Jurkat, Clone E6-1 (cell line): ENCODE results near the gene SERPINB10.
"Not testable (repeated sequence)": the region's sequence is repeated elsewhere in the genome, so short reads cannot be mapped to it uniquely, and the experiment has no call there.

Experiments used
- DNase-seq: peaks from one replicate; pipeline ENCODE4 v3.0.0-alpha.2; 2011; ENCODE audit warnings: low read depth, low spot score
- H3K4me3 ChIP-seq: 2 replicates; pipeline ENCODE4 v1.5.1; 2011; ENCODE audit warnings: mild to moderate bottlenecking, low read length, control low read depth, moderate library complexity

Gene SERPINB10

DNA sequence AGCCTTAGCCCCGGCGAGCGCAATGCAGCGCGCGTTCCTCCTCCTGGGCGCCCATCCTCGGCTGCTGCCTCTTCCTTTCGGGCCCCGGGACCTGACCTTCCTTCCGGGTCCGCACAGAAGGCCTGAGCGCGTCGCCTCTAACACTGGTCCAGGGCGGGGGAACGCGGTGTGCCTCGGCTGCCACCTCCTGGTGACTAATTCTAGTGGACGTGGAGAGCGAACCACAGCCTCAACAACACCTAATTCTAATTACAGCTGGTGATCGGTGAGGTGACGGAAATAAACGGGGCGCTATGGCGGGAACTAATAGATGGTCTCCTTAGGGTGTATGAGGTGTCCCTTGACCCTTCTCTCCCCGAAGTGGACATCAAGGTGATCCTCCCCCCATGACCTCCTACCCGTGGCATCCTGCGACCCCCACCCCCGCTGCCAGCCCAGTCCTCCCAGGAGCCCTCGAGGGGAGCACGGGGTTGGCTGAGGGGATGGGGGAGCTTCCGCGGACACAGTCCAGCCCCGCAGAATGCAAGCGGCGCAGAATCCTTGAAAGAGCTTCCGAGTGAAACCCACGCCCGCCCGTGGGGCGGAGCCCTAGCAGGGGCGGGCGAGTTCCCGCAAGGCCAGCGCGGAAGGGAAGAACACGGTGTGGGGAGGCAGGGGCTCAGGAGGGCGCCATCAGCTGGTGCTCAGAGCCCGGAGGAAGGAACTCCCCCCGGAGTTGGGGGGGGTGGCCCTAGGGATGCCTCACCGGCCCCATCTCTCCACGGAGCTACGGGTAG, 28.6 kb downstream of the SERPINB10 start:
- H3K4me3 ChIP-seq = no peak overlapping the region
- no peak for DNase-seq

GRCh38 chr18:63936932-63937393, 29.2 kb downstream of the SERPINB10 start:
- DNase-seq = no peak
- no peak overlapping the region for H3K4me3 ChIP-seq

DNA sequence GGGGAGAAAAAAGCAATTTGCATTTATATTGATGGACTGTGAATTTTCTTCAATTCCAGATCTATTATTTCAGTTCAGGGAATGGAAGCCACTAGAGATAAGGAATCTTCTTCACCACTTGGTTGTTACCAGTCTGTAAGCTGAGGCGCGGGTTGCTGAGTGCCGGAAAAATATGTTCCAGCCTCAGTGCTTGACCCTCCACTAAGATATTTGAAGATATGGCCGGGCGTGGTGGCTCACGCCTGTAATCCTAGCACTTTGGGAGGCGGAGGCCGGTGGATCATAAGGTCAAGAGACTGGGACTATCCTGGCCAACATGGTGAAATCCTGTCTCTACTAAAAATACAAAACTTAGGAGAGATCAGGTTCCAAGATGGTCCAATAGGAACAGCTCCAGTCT, 32.2 kb downstream of the SERPINB10 start:
- DNase-seq = no peak
- no peak overlapping the region for H3K4me3 ChIP-seq

DNA sequence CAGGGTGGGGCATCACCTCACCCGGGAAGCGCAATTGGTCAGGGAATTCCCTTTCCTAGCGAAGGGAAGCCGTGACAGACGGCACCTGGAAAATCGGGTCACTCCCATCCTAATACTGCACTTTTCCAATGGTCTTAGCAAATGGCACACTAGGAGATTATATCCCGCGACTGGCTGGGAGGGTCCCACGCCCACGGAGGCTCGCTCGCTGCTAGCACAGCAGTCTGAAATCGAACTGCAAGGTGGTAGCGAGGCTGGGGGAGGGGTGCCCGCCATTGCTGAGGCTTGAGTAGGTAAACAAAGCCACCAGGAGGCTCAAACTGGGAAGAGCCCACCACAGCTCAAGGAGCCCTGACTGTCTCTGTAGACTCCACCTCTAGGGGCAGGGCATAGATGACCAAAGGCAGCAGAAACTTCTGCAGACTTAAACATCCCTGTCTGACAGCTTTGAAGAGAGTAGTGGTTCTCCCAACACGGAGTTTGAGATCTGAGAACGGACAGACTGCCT, 32.8 kb downstream of the SERPINB10 start:
- not testable (repeated sequence) for DNase-seq, H3K4me3 ChIP-seq

GRCh38 chr18:63947051-63947790, 39.5 kb downstream of the SERPINB10 start:
- DNase-seq = no peak

GRCh38 chr18:63949068-63949737, 41.4 kb downstream of the SERPINB10 start, which contains the start of gene HMSD:
HMSD (plus strand) TSS chr18:63949301; CDS start chr18:63953456, 4,155 bp downstream.
- DNase-seq = no peak
- no peak within 1 kb of the TSS for H3K4me3 ChIP-seq

More at GRCh38 chr18:63947051-63947790, 39.5 kb downstream of the SERPINB10 start:
- H3K4me3 ChIP-seq = no peak overlapping the region

- DNase-seq = no peak
- no peak overlapping the region for H3K4me3 ChIP-seq
Measured at GRCh38 chr18:63951302-63951705, 43.5 kb downstream of the SERPINB10 start.

DNA sequence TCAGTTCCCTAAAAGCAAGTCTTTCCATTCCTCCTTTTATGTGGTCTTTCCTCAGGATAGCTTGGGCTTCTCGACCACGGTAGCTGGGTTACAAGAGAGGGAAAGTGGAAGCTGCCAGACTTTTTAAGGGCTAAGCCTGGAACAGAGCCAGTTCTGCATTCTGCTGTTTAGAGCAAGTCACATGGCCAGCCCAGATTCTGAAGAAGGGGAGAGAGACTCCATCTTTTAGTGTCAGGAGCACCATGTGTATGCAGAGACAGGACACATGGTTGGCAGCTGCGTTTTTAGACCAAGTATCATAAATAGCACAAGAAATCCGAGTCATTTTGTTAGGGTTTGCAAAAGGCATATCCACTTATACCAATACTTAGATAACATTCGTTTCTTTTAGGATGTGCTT, 46.1 kb downstream of the SERPINB10 start:
- no peak overlapping the region for H3K4me3 ChIP-seq
- no peak for DNase-seq

- no peak for DNase-seq
- no peak overlapping the region for H3K4me3 ChIP-seq
Measured at GRCh38 chr18:63956755-63957154, 49.0 kb downstream of the SERPINB10 start.

GRCh38 chr18:63960891-63961290, 53.1 kb downstream of the SERPINB10 start:
- DNase-seq = no peak
- no peak overlapping the region for H3K4me3 ChIP-seq

GRCh38 chr18:63961435-63961980, 53.8 kb downstream of the SERPINB10 start:
- no peak overlapping the region for H3K4me3 ChIP-seq
- no peak for DNase-seq

DNA sequence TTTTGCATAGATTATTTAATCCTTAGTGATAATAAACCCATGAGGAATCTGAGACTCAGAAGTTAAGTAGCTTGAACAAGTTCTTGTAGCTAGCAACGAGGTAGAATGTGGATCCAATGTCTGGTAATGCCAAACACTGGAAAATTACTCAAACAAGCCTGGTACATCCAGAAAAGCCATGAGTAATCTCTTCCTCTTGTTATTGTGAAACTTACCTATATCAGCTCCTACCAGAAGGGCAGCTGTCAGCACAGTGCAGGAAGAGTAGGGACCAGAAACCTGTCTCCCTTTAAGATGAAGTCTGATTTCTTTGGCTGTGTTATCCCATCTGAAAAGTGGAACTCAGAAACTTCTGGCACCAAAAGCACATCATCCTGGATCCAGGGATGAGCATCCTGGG, 54.4 kb downstream of the SERPINB10 start:
- H3K4me3 ChIP-seq = no peak overlapping the region
- DNase-seq = no peak

DNA sequence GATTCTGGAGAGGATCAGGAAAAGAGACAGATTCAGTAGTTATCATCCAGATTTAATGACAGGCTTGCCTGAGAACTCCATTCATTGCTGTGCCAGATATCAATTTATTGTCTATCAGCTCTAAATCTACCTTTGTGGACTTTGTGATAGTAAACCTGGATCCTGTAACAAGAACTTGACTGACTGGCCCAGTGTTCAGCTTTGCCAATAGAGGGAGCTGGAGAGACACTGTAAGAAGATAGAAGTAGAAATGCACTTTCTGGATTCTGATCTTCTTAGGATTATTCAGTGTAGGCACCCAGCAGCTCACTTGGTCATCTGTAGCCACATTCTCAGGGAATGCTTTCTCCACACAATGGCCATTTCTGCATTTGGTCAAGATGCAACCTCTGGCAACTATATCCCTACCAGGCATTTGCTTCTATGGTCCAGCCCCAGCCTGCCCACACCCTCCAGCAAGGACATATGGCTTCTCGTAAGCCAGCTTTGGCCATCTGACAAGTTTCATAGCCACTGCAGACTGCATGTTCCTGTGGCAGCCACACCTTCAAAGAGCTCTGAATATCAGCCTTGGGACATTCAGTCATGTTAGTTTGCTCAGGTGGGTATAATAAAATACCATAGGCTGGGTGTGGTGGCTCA, 56.0 kb downstream of the SERPINB10 start:
- peak; percentile 72 for DNase-seq
- no peak overlapping the region for H3K4me3 ChIP-seq

DNA sequence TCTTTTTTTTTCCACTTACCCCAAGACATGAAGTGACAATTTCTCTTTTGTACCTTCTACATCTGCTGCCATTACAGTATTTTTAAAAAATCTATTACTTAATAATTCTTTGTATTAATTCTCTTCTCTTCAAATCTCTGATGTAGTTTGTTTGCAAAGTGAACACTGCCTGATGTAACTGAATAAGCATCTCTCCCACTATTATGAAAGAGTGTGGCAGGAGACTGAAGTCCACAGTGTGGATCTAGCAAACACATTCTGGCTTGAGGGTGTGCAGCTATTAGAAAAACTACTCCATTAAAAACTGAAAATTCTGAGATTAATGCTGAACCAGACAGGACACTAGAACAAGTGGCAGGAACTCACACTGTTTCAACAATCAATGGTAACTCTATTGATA, 57.1 kb downstream of the SERPINB10 start:
- DNase-seq = no peak
- H3K4me3 ChIP-seq = no peak overlapping the region

- DNase-seq = no peak
- no peak overlapping the region for H3K4me3 ChIP-seq
Measured at GRCh38 chr18:63965716-63966330, 58.1 kb downstream of the SERPINB10 start.

GRCh38 chr18:63969942-63970808, 62.4 kb downstream of the SERPINB10 start, which contains the start of gene SERPINB8:
SERPINB8 (plus strand) TSS chr18:63970081; CDS start chr18:63978309, 8,228 bp downstream.
- peak within 1 kb of the TSS; percentile 78 for H3K4me3 ChIP-seq
- peak; percentile 88 for DNase-seq

GRCh38 chr18:63970809-63971205, 63.0 kb downstream of the SERPINB10 start:
- peak overlapping the region; percentile 78 for H3K4me3 ChIP-seq
- no peak for DNase-seq
